Chondrocyte (in vitro differentiated cells): ENCODE results near the gene BRAT1. TPM values are rescaled to one million over a fixed set of nuclear protein-coding genes. Genes with fewer than 3 reads are reported as not detected.
"Not testable (repeated sequence)": the region's sequence is repeated elsewhere in the genome, so short reads cannot be mapped to it uniquely, and the experiment has no call there.

Source experiments
- DNase-seq: peaks from one replicate; pipeline ENCODE4 v3.0.0; 2021; ENCODE audit warnings: mixed read lengths, low spot score
- H3K27ac Mint-ChIP-seq: one replicate; pipeline ENCODE4 v1.8.0; 2021; ENCODE audit warnings: mild to moderate bottlenecking, moderate library complexity, mixed read lengths; ENCODE audit not compliant: unreplicated experiment
- H3K27me3 Mint-ChIP-seq: 2 replicates; pipeline ENCODE4 v1.8.0; 2021; ENCODE audit warnings: low read depth, mixed read lengths
- H3K36me3 Mint-ChIP-seq: 2 replicates; pipeline ENCODE4 v1.8.0; 2021; ENCODE audit warnings: low read depth, mixed read lengths
- H3K4me1 Mint-ChIP-seq: 2 replicates; pipeline ENCODE4 v1.8.0; 2021; ENCODE audit warnings: low read depth, mild to moderate bottlenecking, mixed read lengths
- H3K4me3 Mint-ChIP-seq: one replicate; pipeline ENCODE4 v1.8.0; 2021; ENCODE audit warnings: mild to moderate bottlenecking, moderate library complexity, mixed read lengths; ENCODE audit not compliant: unreplicated experiment
- H3K9me3 Mint-ChIP-seq: 2 replicates; pipeline ENCODE4 v1.8.0; 2021; ENCODE audit warnings: low read depth, mixed read lengths
- total RNA-seq: library from RNA; stranded (reverse); gene quantifications from 3 replicates; pipeline ENCODE4 v1.2.1, GENCODE V29; 2021
- TF ChIP-seq, protein P1 (sequence below): fragments of 200-600 bp; sonication (generic); IDR thresholded peaks from 2 replicates; pipeline ENCODE4 v1.5.0; 2021; ENCODE audit warnings: antibody characterized with exemption, mild to moderate bottlenecking, moderate library complexity

The BRAT1 gene
- total RNA-seq, 1 donor from 2014 or later, result 19.6 TPM

- no peak overlapping the region for H3K27ac Mint-ChIP-seq
- no peak overlapping the region for H3K4me3 Mint-ChIP-seq
- H3K36me3 Mint-ChIP-seq, result peaks cover 30% of the 10 kb centered on the region
These were observed 41.3 kb upstream of the BRAT1 start for GRCh38 chr7:2596464-2597272.

GRCh38 chr7:2595258-2595860, 40.0 kb upstream of the BRAT1 start:
- Mint-ChIP-seq H3K27ac (no peak overlapping the region), H3K36me3 (peaks cover 27% of the 10 kb centered on the region), H3K4me3 (no peak overlapping the region), H3K27me3 (no peaks in the 10 kb centered on the region), H3K4me1 (no peaks in the 10 kb centered on the region), H3K9me3 (no peaks in the 10 kb centered on the region)
- TF ChIP-seq, protein P1, sequence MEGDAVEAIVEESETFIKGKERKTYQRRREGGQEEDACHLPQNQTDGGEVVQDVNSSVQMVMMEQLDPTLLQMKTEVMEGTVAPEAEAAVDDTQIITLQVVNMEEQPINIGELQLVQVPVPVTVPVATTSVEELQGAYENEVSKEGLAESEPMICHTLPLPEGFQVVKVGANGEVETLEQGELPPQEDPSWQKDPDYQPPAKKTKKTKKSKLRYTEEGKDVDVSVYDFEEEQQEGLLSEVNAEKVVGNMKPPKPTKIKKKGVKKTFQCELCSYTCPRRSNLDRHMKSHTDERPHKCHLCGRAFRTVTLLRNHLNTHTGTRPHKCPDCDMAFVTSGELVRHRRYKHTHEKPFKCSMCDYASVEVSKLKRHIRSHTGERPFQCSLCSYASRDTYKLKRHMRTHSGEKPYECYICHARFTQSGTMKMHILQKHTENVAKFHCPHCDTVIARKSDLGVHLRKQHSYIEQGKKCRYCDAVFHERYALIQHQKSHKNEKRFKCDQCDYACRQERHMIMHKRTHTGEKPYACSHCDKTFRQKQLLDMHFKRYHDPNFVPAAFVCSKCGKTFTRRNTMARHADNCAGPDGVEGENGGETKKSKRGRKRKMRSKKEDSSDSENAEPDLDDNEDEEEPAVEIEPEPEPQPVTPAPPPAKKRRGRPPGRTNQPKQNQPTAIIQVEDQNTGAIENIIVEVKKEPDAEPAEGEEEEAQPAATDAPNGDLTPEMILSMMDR, result no peak
- DNase-seq, result no peak

More at GRCh38 chr7:2596464-2597272, 41.3 kb upstream of the BRAT1 start:
- TF ChIP-seq, protein P1, result no peak
- no peaks in the 10 kb centered on the region for H3K9me3 Mint-ChIP-seq
- H3K4me1 Mint-ChIP-seq, result no peaks in the 10 kb centered on the region
- H3K27me3 Mint-ChIP-seq, result no peaks in the 10 kb centered on the region
- DNase-seq, result no peak

GRCh38 chr7:2594599-2594998, 39.3 kb upstream of the BRAT1 start:
- Mint-ChIP-seq H3K9me3 (no peaks in the 10 kb centered on the region), H3K4me1 (no peaks in the 10 kb centered on the region), H3K36me3 (peaks cover 28% of the 10 kb centered on the region), H3K27ac (no peak overlapping the region), H3K27me3 (no peaks in the 10 kb centered on the region), H3K4me3 (no peak overlapping the region)
- DNase-seq, result no peak
- TF ChIP-seq, protein P1, result no peak

GRCh38 chr7:2593036-2593727, 37.9 kb upstream of the BRAT1 start:
- no peaks in the 10 kb centered on the region for H3K27me3 Mint-ChIP-seq
- no peak overlapping the region for H3K4me3 Mint-ChIP-seq
- TF ChIP-seq, protein P1, result no peak
- H3K4me1 Mint-ChIP-seq, result no peaks in the 10 kb centered on the region
- H3K9me3 Mint-ChIP-seq, result no peaks in the 10 kb centered on the region
- H3K27ac Mint-ChIP-seq, result no peak overlapping the region
- no peak for DNase-seq
- H3K36me3 Mint-ChIP-seq, result peaks cover 22% of the 10 kb centered on the region

GRCh38 chr7:2592375-2592865, 37.1 kb upstream of the BRAT1 start:
- no peaks in the 10 kb centered on the region for H3K9me3 Mint-ChIP-seq

DNA sequence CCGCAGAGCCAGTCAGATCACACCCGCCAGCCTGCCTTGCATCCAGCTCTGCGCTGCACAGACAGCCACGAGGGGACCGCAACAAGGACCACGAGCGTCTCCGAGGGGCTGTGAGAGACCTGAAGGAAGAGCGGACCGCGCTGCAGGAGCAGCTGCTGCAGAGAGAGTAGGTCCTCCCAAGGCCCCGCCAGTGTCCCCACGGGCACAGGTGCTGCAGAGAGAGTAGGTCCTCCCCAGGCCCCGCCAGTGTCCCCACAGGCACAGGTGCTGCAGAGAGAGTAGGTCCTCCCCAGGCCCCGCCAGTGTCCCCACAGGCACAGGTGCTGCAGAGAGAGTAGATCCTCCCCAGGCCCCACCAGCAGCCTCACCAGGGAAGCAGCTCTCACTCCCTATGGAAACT, 34.6 kb upstream of the BRAT1 start:
- H3K9me3 Mint-ChIP-seq, H3K27ac Mint-ChIP-seq, H3K27me3 Mint-ChIP-seq, H3K4me1 Mint-ChIP-seq, DNase-seq, H3K4me3 Mint-ChIP-seq: not testable (repeated sequence)
- peaks cover 29% of the 10 kb centered on the region for H3K36me3 Mint-ChIP-seq

More at GRCh38 chr7:2592375-2592865, 37.1 kb upstream of the BRAT1 start:
- TF ChIP-seq, protein P1, result no peak
- Mint-ChIP-seq H3K27me3 (no peaks in the 10 kb centered on the region), H3K36me3 (peaks cover 22% of the 10 kb centered on the region), H3K4me3 (no peak overlapping the region), H3K27ac (no peak overlapping the region), H3K4me1 (no peaks in the 10 kb centered on the region)
- DNase-seq, result no peak
